NK-92 treated with Interleukin-12 subunit alpha and Interleukin-12 subunit beta, amount 100 ng/mL, for 24 hours (cell line): ENCODE data around the gene CYLD.

ENCODE experiments used
- DNase-seq: peaks from one replicate; lab custom pipeline; 2025; lab: John Stamatoyannopoulos, UW

CYLD gene

GRCh38 chr16:50845296-50845695 lies 103.4 kb downstream of the CYLD start:
- no peak for DNase-seq

DNA sequence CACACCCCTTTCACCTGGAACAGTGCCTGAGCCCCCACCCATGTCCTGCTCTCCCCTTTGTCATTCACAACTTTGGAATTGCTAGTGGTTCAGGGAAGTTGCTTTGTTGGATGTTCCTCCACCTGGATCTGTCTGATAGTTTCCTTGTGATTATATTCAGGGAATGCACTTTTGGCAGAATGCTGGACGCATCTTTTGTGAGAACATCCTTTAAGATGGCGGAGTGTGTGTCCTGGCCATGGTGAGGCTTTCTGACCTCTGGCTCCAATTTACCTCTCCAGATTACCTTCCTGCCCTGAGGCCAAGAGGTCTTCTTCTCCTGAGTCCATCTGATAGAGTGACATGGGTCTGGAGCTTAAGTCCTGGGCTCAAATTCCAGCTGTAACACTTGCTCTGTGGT lies 104.6 kb downstream of the CYLD start:
- DNase-seq = no peak

- no peak for DNase-seq
Measured at GRCh38 chr16:50847166-50847565, 105.3 kb downstream of the CYLD start.

GRCh38 chr16:50848755-50849514 lies 107.0 kb downstream of the CYLD start:
- DNase-seq = no peak
